Measurements from ENCODE around the gene DOCK1. TPM values are rescaled to one million over a fixed set of nuclear protein-coding genes. Genes with fewer than 3 reads are reported as not detected.

Gene DOCK1
- total and polyA plus RNA-seq, 3 donors from 2014 or later, result 19.0 to 46.2 (median 32.0) TPM

DNA sequence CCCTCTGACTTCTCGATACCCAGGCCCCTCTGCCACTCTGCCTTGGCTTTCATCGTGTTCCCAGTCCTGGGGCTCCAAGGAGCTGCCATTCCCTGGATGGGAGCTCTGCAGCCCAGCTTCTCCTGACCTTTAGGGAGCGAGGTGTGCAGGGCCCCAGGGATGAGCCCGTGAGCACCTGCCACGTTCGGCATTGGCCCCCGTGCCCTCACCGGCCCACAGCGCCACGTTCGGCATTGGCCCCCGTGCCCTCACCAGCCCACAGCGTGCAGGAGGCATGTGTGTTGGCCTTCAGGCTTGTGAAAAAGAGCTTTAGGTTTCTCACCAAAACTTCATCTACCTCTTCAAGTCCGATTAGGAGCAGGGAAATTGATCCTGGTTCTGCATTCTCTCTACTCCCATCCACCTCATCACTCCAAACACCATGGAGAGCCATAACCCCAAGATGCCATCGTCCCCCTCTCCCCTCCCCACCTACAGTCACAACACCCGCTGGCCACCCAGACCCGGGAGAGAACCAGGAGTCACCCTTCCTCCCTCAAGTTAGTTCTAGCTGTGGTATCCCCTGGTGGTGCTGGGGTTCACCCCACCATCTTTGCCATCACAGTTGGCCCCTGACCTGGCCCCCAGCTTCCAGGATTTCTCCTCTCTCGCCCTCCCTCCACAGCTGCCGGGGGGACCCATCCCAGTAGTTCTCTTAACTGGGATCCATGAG lies 524.5 kb downstream of the DOCK1 start:
- WGBS, 2 donors, result 88 to 94% methylated on average over 19 of the region's 19 CpGs
- H3K27ac ChIP-seq, result no peak overlapping the region
- no peaks in the 10 kb centered on the region for H3K27me3 ChIP-seq
- intact Hi-C loops (cut with DNase I; ENCODE audit: low total_unique reads), result no loop called here
- TF ChIP-seq POLR2A (IDR thresholded peaks at IDR 0.05), result no peak
- TF ChIP-seq, protein P1, sequence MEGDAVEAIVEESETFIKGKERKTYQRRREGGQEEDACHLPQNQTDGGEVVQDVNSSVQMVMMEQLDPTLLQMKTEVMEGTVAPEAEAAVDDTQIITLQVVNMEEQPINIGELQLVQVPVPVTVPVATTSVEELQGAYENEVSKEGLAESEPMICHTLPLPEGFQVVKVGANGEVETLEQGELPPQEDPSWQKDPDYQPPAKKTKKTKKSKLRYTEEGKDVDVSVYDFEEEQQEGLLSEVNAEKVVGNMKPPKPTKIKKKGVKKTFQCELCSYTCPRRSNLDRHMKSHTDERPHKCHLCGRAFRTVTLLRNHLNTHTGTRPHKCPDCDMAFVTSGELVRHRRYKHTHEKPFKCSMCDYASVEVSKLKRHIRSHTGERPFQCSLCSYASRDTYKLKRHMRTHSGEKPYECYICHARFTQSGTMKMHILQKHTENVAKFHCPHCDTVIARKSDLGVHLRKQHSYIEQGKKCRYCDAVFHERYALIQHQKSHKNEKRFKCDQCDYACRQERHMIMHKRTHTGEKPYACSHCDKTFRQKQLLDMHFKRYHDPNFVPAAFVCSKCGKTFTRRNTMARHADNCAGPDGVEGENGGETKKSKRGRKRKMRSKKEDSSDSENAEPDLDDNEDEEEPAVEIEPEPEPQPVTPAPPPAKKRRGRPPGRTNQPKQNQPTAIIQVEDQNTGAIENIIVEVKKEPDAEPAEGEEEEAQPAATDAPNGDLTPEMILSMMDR (IDR thresholded peaks at IDR 0.05), result no peak
- DNase-seq, result no peak
- no peaks in the 10 kb centered on the region for H3K9me3 ChIP-seq
- no peak overlapping the region for H3K4me3 ChIP-seq
- H3K36me3 ChIP-seq (ENCODE audit: low read depth, missing control alignments), result no peaks in the 10 kb centered on the region
- H3K4me1 ChIP-seq, result no peaks in the 10 kb centered on the region

DNA sequence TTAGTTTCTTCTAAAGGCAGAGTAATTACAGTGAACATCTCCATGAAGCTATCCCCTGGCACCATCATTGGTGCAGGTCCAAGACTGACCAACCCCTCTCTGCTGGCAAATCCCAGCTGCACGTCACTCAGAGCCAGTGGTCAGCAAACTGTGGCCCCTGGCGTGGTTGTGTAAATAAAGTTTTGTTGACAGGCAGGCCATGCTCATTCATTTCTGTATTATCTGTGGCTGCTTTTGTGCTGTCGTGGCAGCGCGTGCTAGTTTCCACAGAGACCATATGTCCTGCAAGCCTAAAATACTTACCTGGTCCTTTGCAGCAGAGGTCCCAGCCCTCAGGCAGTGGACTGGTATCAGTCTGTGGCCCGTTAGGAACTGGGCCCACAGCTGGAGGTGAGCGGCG lies 526.3 kb downstream of the DOCK1 start:
- intact Hi-C loops (cut with DNase I; ENCODE audit: low total_unique reads), result no loop called here
- Histone ChIP-seq H3K4me3 (no peak overlapping the region), H3K4me1 (no peaks in the 10 kb centered on the region), H3K36me3 (ENCODE audit: low read depth, missing control alignments) (no peaks in the 10 kb centered on the region), H3K27ac (no peak overlapping the region), H3K27me3 (no peaks in the 10 kb centered on the region), H3K9me3 (no peaks in the 10 kb centered on the region)
- TF ChIP-seq, protein P1 (IDR thresholded peaks at IDR 0.05), result no peak
- no peak for TF ChIP-seq POLR2A (IDR thresholded peaks at IDR 0.05)
- DNase-seq, result no peak
- WGBS, 2 donors, result 97 to 98% methylated on average over 8 of the region's 8 CpGs

DNA sequence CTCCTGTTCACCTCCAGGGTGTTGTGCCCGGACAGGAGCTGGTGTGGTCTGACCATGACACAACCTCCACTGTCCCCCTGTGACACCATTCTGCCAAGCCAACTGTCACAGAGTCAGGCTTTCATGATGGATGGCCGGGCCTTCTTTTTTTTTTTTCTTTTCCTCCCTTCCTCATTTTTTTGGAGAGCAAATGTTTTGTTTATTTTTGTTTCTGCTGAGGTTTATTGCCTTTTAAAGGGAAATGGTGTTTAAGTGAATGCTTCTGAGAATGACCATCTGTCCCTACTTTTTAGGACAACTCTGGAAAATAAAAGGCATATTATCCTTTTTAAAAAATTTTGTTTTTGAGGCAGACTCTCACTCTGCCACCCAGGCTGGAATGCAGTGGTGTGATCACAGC lies 528.8 kb downstream of the DOCK1 start:
- no peaks in the 10 kb centered on the region for H3K27me3 ChIP-seq
- no peaks in the 10 kb centered on the region for H3K36me3 ChIP-seq (ENCODE audit: low read depth, missing control alignments)
- TF ChIP-seq, protein P1 (IDR thresholded peaks at IDR 0.05), result no peak
- no peak for TF ChIP-seq POLR2A (IDR thresholded peaks at IDR 0.05)
- H3K27ac ChIP-seq, result no peak overlapping the region
- H3K4me3 ChIP-seq, result no peak overlapping the region
- no peaks in the 10 kb centered on the region for H3K4me1 ChIP-seq
- 57 to 60% methylated on average over 2 of the region's 2 CpGs for WGBS, 2 donors
- no peak for DNase-seq
- no peaks in the 10 kb centered on the region for H3K9me3 ChIP-seq
- intact Hi-C loops (cut with DNase I; ENCODE audit: low total_unique reads), result no loop called here

DNA sequence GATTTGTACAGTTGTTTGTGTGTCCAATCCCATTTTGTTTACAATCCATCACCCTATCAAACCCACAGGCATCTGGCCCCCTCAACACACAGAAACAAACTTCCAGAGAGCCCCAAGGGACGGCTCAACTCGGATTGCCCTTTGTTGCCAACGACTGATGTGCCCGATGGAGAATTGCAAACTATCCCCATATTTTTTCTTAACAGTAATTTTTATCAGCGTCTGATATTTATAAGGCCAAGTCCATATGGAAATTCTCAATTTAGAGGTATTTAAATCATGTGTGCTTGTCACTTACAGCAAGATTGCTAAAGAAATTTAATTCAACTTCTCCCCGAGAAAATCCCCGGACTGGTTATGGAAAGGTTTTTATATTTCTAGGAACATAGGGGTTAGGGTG lies 530.0 kb downstream of the DOCK1 start:
- Histone ChIP-seq H3K9me3 (no peaks in the 10 kb centered on the region), H3K27ac (no peak overlapping the region), H3K4me1 (no peaks in the 10 kb centered on the region), H3K36me3 (ENCODE audit: low read depth, missing control alignments) (no peaks in the 10 kb centered on the region), H3K27me3 (no peaks in the 10 kb centered on the region), H3K4me3 (no peak overlapping the region)
- intact Hi-C loops (cut with DNase I; ENCODE audit: low total_unique reads), result no loop called here
- no peak for TF ChIP-seq POLR2A (IDR thresholded peaks at IDR 0.05)
- TF ChIP-seq, protein P1 (IDR thresholded peaks at IDR 0.05), result no peak
- DNase-seq, result no peak
- WGBS, 2 donors, result 64 to 69% methylated on average over 7 of the region's 7 CpGs

DNA sequence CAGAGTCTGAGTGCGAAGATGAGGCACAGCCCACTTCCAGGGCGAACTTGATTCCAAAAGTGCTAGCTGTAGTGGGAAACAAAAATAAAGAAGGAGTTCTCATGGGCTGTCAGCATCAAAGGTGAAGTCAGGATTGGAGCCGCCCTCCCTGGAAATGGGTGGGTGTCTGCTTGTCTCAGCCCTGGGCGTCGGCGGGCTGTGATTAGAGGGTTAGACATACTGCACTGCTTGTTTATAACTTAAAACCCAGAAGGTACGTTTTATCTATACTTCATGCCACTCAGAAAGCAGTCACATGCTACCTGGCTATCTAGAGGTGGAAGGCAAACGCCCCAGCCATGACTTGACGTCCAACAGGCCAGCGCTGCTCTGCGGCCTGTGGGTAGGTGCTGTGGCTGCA lies 535.1 kb downstream of the DOCK1 start:
- Histone ChIP-seq H3K9me3 (no peaks in the 10 kb centered on the region), H3K36me3 (ENCODE audit: low read depth, missing control alignments) (no peaks in the 10 kb centered on the region), H3K4me3 (no peak overlapping the region), H3K4me1 (peaks cover 13% of the 10 kb centered on the region), H3K27ac (no peak overlapping the region), H3K27me3 (no peaks in the 10 kb centered on the region)
- no peak for DNase-seq
- no peak for TF ChIP-seq POLR2A (IDR thresholded peaks at IDR 0.05)
- TF ChIP-seq, protein P1 (IDR thresholded peaks at IDR 0.05), result no peak
- intact Hi-C loops (cut with DNase I; ENCODE audit: low total_unique reads), result no loop called here
- WGBS, 2 donors, result 80 to 82% methylated on average over 8 to 11 of the region's 11 CpGs
